ENCODE results near the gene MDP1. TPM values are rescaled to one million over a fixed set of nuclear protein-coding genes. Genes with fewer than 3 reads are reported as not detected.

The MDP1 gene
- total and polyA plus RNA-seq, 2 experiments from 2014 or later: 9.8 to 31.1 TPM

- TF ChIP-seq CTCF (conservative IDR thresholded peaks at IDR 0.05; ENCODE audit: low read depth in 2 of 2) (no peak), JUNB (IDR thresholded peaks at IDR 0.05; ENCODE audit: unreplicated experiment) (no peak), EZH2phosphoT487 (IDR thresholded peaks at IDR 0.05; ENCODE audit: unreplicated experiment) (no peak), EZH2 (IDR thresholded peaks at IDR 0.05; ENCODE audit: low read depth, unreplicated experiment) (no peak), POLR2AphosphoS5 (IDR thresholded peaks at IDR 0.05; ENCODE audit: low read depth) (no peak), STAT1 (IDR thresholded peaks at IDR 0.05; ENCODE audit: unreplicated experiment) (no peak), REST (IDR thresholded peaks at IDR 0.05; ENCODE audit: unreplicated experiment) (no peak), ZNF331 (CRISPR knock-in tag; IDR thresholded peaks at IDR 0.05; ENCODE audit: low read depth) (no peak), ZNF462 (CRISPR knock-in tag; IDR thresholded peaks at IDR 0.05) (no peak), ETS1 (IDR thresholded peaks at IDR 0.05) (no peak), NANOG (IDR thresholded peaks at IDR 0.05; ENCODE audit: borderline replicate concordance) (no peak), ZNF114 (CRISPR knock-in tag; IDR thresholded peaks at IDR 0.05) (no peak), CREB1 (CRISPR knock-in tag; IDR thresholded peaks at IDR 0.05; ENCODE audit: low read depth) (no peak)
- Mint-ChIP-seq H3K27me3 (ENCODE audit: insufficient read depth, low read depth, poor library complexity) (peaks cover 16% of the 10 kb centered on the region), H3K4me1 (peaks cover 4% of the 10 kb centered on the region; the same call in 2 of the 3 replicates), H3K27ac (no peak overlapping the region), H3K36me3 (ENCODE audit: low read depth) (no peaks in the 10 kb centered on the region), H3K9me3 (no peaks in the 10 kb centered on the region), H3K4me3 (no peak overlapping the region; the same call in 2 of the 3 replicates)
- no peak overlapping the region for H3K4me2 ChIP-seq
- no peak overlapping the region for H2AFZ ChIP-seq
- no peaks in the 10 kb centered on the region for H3K9me2 ChIP-seq (ENCODE audit: insufficient read depth)
- H3K27me3 ChIP-seq (ENCODE audit: insufficient read depth): no peaks in the 10 kb centered on the region
- no peaks in the 10 kb centered on the region for H3K4me1 ChIP-seq (ENCODE audit: insufficient read depth)
- no peaks in the 10 kb centered on the region for H3K79me2 ChIP-seq (replicated peaks; ENCODE audit: insufficient read depth)
- H3F3A ChIP-seq (replicated peaks; ENCODE audit: low read depth): no peaks in the 10 kb centered on the region
- DNase-seq (ENCODE audit: low spot score) (no peak), ATAC-seq (no peak)
- H4K20me1 ChIP-seq (replicated peaks; ENCODE audit: insufficient read depth): no peaks in the 10 kb centered on the region
- H3K36me3 ChIP-seq (ENCODE audit: insufficient read depth): no peaks in the 10 kb centered on the region
- H3K27ac ChIP-seq (ENCODE audit: low read depth): no peak overlapping the region
- H3K4me3 ChIP-seq: no peak overlapping the region
Observed at GRCh38 chr14:24256960-24257359, 41.1 kb upstream of the MDP1 start.
